ENCODE results near the gene CNTN2.

GRCh38 chr1:205098242-205098641 is 55.2 kb downstream of the CNTN2 start:
- TF ChIP-seq CTCF (IDR thresholded peaks at IDR 0.05; ENCODE audit: low read depth, low read length): no peak
- TF ChIP-seq MAX (IDR thresholded peaks at IDR 0.05; ENCODE audit: low read depth, low read length): no peak
- no peak for TF ChIP-seq POLR2A (IDR thresholded peaks at IDR 0.05; ENCODE audit: extremely low read depth, insufficient read length)
- TF ChIP-seq MYC (IDR thresholded peaks at IDR 0.05; ENCODE audit: low read depth, low read length): no peak
